H1 (cell line): ENCODE data around the gene CAMKMT. TPM values are rescaled to one million over a fixed set of nuclear protein-coding genes. Genes with fewer than 3 reads are reported as not detected.

Experiments
- CTCF ChIA-PET: fragments of 300-600 bp; sonication (Branson Sonifier 250); formaldehyde crosslinking; loops from one replicate; lab custom pipeline; 2021; ENCODE audit not compliant: partially characterized antibody; lab: Charles Lee
- POLR2A ChIA-PET: fragments of 300-600 bp; sonication (Branson Sonifier 250); formaldehyde crosslinking; loops from one replicate; lab custom pipeline; 2021; ENCODE audit warnings: inconsistent platforms; ENCODE audit not compliant: partially characterized antibody; lab: Charles Lee
- DNase-seq, 2 experiments: peaks; one replicate each; pipeline versions ENCODE4 v3.0.0 to v3.0.0-alpha.2; 2010 to 2022; ENCODE audit warnings: low spot score in 2 of 2, low read depth in 1 of 2, mixed read lengths in 1 of 2
- FAIRE-seq: peaks from 2 replicates; lab custom pipeline; 2011; peaks lifted over from hg19 to GRCh38; lab: Jason Lieb, UNC
- H2AFZ ChIP-seq: 2 replicates; pipeline ENCODE4 v1.8.1; 2012; ENCODE audit warnings: low read length, inconsistent platforms
- H2AK5ac ChIP-seq: 2 replicates; pipeline ENCODE4 v1.6.1; 2013; ENCODE audit warnings: low read depth, low read length
- H2BK120ac ChIP-seq: replicated peaks from 2 replicates; pipeline ENCODE3; 2013; ENCODE audit warnings: low read depth, low read length, inconsistent platforms
- H2BK12ac ChIP-seq: 2 replicates; pipeline ENCODE4 v1.6.1; 2013; ENCODE audit warnings: low read depth, low read length
- H2BK15ac ChIP-seq: 2 replicates; pipeline ENCODE4 v1.6.1; 2013; ENCODE audit warnings: low read length
- H2BK20ac ChIP-seq: 2 replicates; pipeline ENCODE4 v1.6.1; 2013; ENCODE audit warnings: low read length
- H2BK5ac ChIP-seq: 2 replicates; pipeline ENCODE4 v1.6.1; 2013; ENCODE audit warnings: low read depth, low read length
- H3K14ac ChIP-seq: 2 replicates; pipeline ENCODE4 v1.6.1; 2013; ENCODE audit warnings: inconsistent platforms; ENCODE audit not compliant: insufficient read length
- H3K18ac ChIP-seq: 2 replicates; pipeline ENCODE4 v1.6.1; 2013; ENCODE audit warnings: low read length; ENCODE audit errors: extremely low read depth
- H3K23ac ChIP-seq: 2 replicates; pipeline ENCODE4 v1.6.1; 2013; ENCODE audit warnings: inconsistent platforms; ENCODE audit not compliant: insufficient read length
- H3K23me2 ChIP-seq: 2 replicates; pipeline ENCODE4 v1.6.1; 2013; ENCODE audit warnings: low read depth, low read length
- H3K27ac ChIP-seq: 2 replicates; pipeline ENCODE4 v1.6.1; 2011; ENCODE audit warnings: low read depth, low read length, inconsistent platforms
- H3K27me3 ChIP-seq, 4 experiments: replicated peaks in 1 of 4; 1 replicate in 1 of 4; 2 replicates in 3 of 4; pipeline versions ENCODE4 v1.6.1 to v1.8.1; 2011 to 2013; ENCODE audit warnings: low read length in 3 of 4, mild to moderate bottlenecking in 3 of 4, inconsistent platforms in 2 of 4, mixed read lengths in 2 of 4, moderate library complexity in 1 of 4; ENCODE audit not compliant: control insufficient read depth in 3 of 4, insufficient read depth in 3 of 4; ENCODE audit errors: extremely low read depth in 1 of 4
- H3K36me3 ChIP-seq, 4 experiments: 2 replicates each; pipeline versions ENCODE4 v1.6.1 to v1.8.1; 2011 to 2013; ENCODE audit warnings: mild to moderate bottlenecking in 4 of 4, low read length in 3 of 4, moderate library complexity in 2 of 4, control low read depth in 1 of 4, inconsistent platforms in 1 of 4; ENCODE audit not compliant: insufficient read depth in 4 of 4, control insufficient read depth in 2 of 4
- H3K4ac ChIP-seq: replicated peaks from 2 replicates; pipeline ENCODE3; 2013; ENCODE audit warnings: low read length, low read depth, mixed read lengths, inconsistent platforms; ENCODE audit not compliant: insufficient read length
- H3K4me1 ChIP-seq, 4 experiments: replicated peaks in 1 of 4; 1 replicate in 1 of 4; 2 replicates in 3 of 4; pipeline versions ENCODE4 v1.6.1 to v1.8.1; 2011 to 2013; ENCODE audit warnings: low read length in 3 of 4, inconsistent platforms in 2 of 4, mixed read lengths in 1 of 4; ENCODE audit not compliant: insufficient read depth in 4 of 4, control insufficient read depth in 3 of 4
- H3K4me2 ChIP-seq, 2 experiments: 2 replicates each; pipeline versions ENCODE4 v1.6.1 to v1.8.1; 2011 to 2013; ENCODE audit warnings: low read depth in 2 of 2, low read length in 2 of 2, control low read depth in 1 of 2, inconsistent platforms in 1 of 2, mild to moderate bottlenecking in 1 of 2; ENCODE audit not compliant: insufficient read depth in 1 of 2
- H3K4me3 ChIP-seq, 4 experiments: fragments of 200-600, 300-600 bp in 1 of 4; sonication (generic), shearing (Covaris generic), sonication (Bioruptor Twin) in 1 of 4; 2 replicates each; pipeline versions ENCODE4 v1.5.1 to v1.8.1; 2011 to 2016; ENCODE audit warnings: low read length in 4 of 4, low read depth in 3 of 4, control low read depth in 2 of 4, inconsistent platforms in 2 of 4, mild to moderate bottlenecking in 2 of 4, mixed read lengths in 1 of 4, moderate library complexity in 1 of 4; ENCODE audit not compliant: insufficient read depth in 2 of 4; ENCODE audit errors: extremely low read depth in 1 of 4
- H3K56ac ChIP-seq: replicated peaks from 2 replicates; pipeline ENCODE3; 2013; ENCODE audit warnings: low read depth, mild to moderate bottlenecking, mixed read lengths, low read length, inconsistent platforms; ENCODE audit not compliant: insufficient read length
- H3K79me1 ChIP-seq: 2 replicates; pipeline ENCODE4 v1.6.1; 2013; ENCODE audit warnings: low read depth, low read length, control low read depth
- H3K79me2 ChIP-seq, 2 experiments: 2 replicates each; pipeline versions ENCODE4 v1.6.1 to v1.8.1; 2012 to 2013; ENCODE audit warnings: low read length in 2 of 2, mild to moderate bottlenecking in 2 of 2, inconsistent platforms in 1 of 2; ENCODE audit not compliant: insufficient read depth in 2 of 2, control insufficient read depth in 1 of 2
- H3K9ac ChIP-seq, 4 experiments: replicated peaks in 1 of 4; 1 replicate in 1 of 4; 2 replicates in 3 of 4; pipeline versions ENCODE4 v1.6.1 to v1.8.1; 2011 to 2013; ENCODE audit warnings: low read depth in 3 of 4, low read length in 3 of 4, control low read depth in 2 of 4, mild to moderate bottlenecking in 2 of 4, moderate library complexity in 2 of 4, inconsistent platforms in 1 of 4; ENCODE audit errors: extremely low read depth in 1 of 4
- H3K9me3 ChIP-seq, 2 experiments: 2 replicates each; pipeline versions ENCODE4 v1.6.1 to v1.8.1; 2012 to 2013; ENCODE audit warnings: mild to moderate bottlenecking in 2 of 2, moderate library complexity in 2 of 2, control low read depth in 1 of 2, inconsistent platforms in 1 of 2, low read depth in 1 of 2, low read length in 1 of 2, mixed read lengths in 1 of 2; ENCODE audit not compliant: insufficient read depth in 2 of 2
- H4K20me1 ChIP-seq, 2 experiments: replicated peaks in 1 of 2; 2 replicates each; pipeline versions ENCODE3 to v1.8.1; 2011 to 2013; ENCODE audit warnings: inconsistent platforms in 2 of 2, low read length in 2 of 2, mild to moderate bottlenecking in 1 of 2; ENCODE audit not compliant: insufficient read depth in 2 of 2, control insufficient read depth in 1 of 2
- H4K5ac ChIP-seq: 2 replicates; pipeline ENCODE4 v1.6.1; 2013; ENCODE audit warnings: low read length, low read depth, mixed read lengths, inconsistent platforms; ENCODE audit not compliant: insufficient read length
- H4K8ac ChIP-seq: 2 replicates; pipeline ENCODE4 v1.8.0; 2013; ENCODE audit warnings: mild to moderate bottlenecking, moderate library complexity, low read length, inconsistent platforms; ENCODE audit not compliant: insufficient read depth; ENCODE audit errors: extremely low read depth
- H4K91ac ChIP-seq: replicated peaks from 2 replicates; pipeline ENCODE3; 2013; ENCODE audit warnings: low read length, mixed read lengths, inconsistent platforms; ENCODE audit not compliant: insufficient read length
- CTCF ChIP-seq, 3 experiments: IDR thresholded peaks; 1 replicate in 2 of 3; 2 replicates in 1 of 3; pipeline versions ENCODE4 v1.5.1 to v1.6.1; 2011; ENCODE audit warnings: low read length in 3 of 3, mild to moderate bottlenecking in 3 of 3, inconsistent platforms in 2 of 3, low read depth in 1 of 3, moderate library complexity in 1 of 3; ENCODE audit not compliant: insufficient read depth in 1 of 3; ENCODE audit errors: control extremely low read depth in 1 of 3
- PHF8 ChIP-seq: fragments of 200-600 bp; sonication (generic); conservative IDR thresholded peaks from 2 replicates; pipeline ENCODE4 v1.7.1; 2012; ENCODE audit warnings: low read depth, mild to moderate bottlenecking, inconsistent platforms, low read length, moderate library complexity
- WGBS, 2 experiments: shearing (Covaris generic) in 1 of 2; methylation state at CpG; one replicate each; pipeline versions ENCODE4 v1.1.6 to v1.1.7; 2013 to 2015; ENCODE audit warnings: low lambda C conversion rate in 2 of 2, mixed read lengths in 2 of 2, inconsistent platforms in 1 of 2, low coverage in 1 of 2, missing lambda C conversion rate in 1 of 2; ENCODE audit not compliant: insufficient replicate concordance in 2 of 2, insufficient coverage in 1 of 2, insufficient read length in 1 of 2; ENCODE audit errors: extremely low coverage in 1 of 2, missing lambda C conversion rate in 1 of 2; 5-methylcytosine and 5-hydroxymethylcytosine counted together
- polyA plus RNA-seq, 7 experiments: library from polyadenylated mRNA; depleted of rRNA in 3 of 7; stranded (reverse) in 5 of 7; unstranded in 2 of 7; fragments of >200 nt in 5 of 7; fragments of 200-250 nt in 2 of 7; gene quantifications; 1 replicate in 5 of 7; 2 replicates in 1 of 7; 4 replicates in 1 of 7; pipeline versions ENCODE4 v1.2.1 to v1.2.3, GENCODE V29; 2011 to 2013; ENCODE audit warnings: missing spikeins in 2 of 7, mixed read lengths in 2 of 7
- total RNA-seq: library from RNA; stranded (reverse); fragmentation: NEBNext Ultra II Directional; extraction: Animal tissue kit (Norgen Biotek cat#: 25700); gene quantifications from 2 replicates; pipeline ENCODE4 v1.2.1, GENCODE V29; 2021

CAMKMT gene
- total and polyA plus RNA-seq, 2 of the 8 experiments (the other 6 are each of a cell fraction or from before 2014, with no cell fraction given), result 14.7 to 22.4 TPM

GRCh38 chr2:44635725-44636124 lies 274.0 kb downstream of the CAMKMT start:
- peaks cover 3% of the 10 kb centered on the region in 2 experiments; a peak in 1 of 4 replicates for H3K9me3 ChIP-seq
- no peaks in the 10 kb centered on the region for H3K79me1 ChIP-seq
- H3K4me2 ChIP-seq, result no peak overlapping the region
- H3K23me2 ChIP-seq, result no peaks in the 10 kb centered on the region
- no peak overlapping the region for H4K91ac ChIP-seq
- no peak overlapping the region for H3K23ac ChIP-seq
- no peak overlapping the region for H3K4ac ChIP-seq
- no peak overlapping the region for H2BK20ac ChIP-seq
- H2BK5ac ChIP-seq, result no peak overlapping the region
- TF ChIP-seq PHF8 (no peak), CTCF (IDR thresholded peaks at IDR 0.05; ENCODE audit: control extremely low read depth in 1 of 3, insufficient read depth in 1 of 3, low read depth in 1 of 3, low read length in 3 of 3) (no peak)
- TF ChIP-seq, all 59 proteins: peak for 0
- Histone ChIP-seq H4K8ac (no peak overlapping the region), H3K36me3 (no peaks in the 10 kb centered on the region; a peak in 3 of 8 replicates), H3K79me2 (no peaks in the 10 kb centered on the region), H3K9ac (no peak overlapping the region), H3K56ac (no peak overlapping the region), H2BK12ac (no peak overlapping the region), H3K27me3 (no peaks in the 10 kb centered on the region), H2BK15ac (no peak overlapping the region), H2AFZ (no peak overlapping the region), H4K20me1 (no peaks in the 10 kb centered on the region), H3K4me3 (no peak overlapping the region), H2BK120ac (no peak overlapping the region), H3K4me1 (peaks cover 0 to 4% (median 1%) of the 10 kb centered on the region in 4 experiments; a peak in 2 of 7 replicates), H4K5ac (no peak overlapping the region), H2AK5ac (no peak overlapping the region), H3K14ac (no peak overlapping the region), H3K27ac (no peak overlapping the region), H3K18ac (no peak overlapping the region)
- no peak for FAIRE-seq
- CTCF ChIA-PET, result interaction anchor here (0.9 to 3.3 kb wide), 6 partner anchors 9 to 315 kb away, joined by 3 to 13 read pairs (median 4); no protein-coding TSS in a partner anchor
- POLR2A ChIA-PET, result no interaction called here
- no peak for DNase-seq
- WGBS, 2 experiments, result 86% methylated on average over 2 of the region's 2 CpGs; no CpG with 5 or more reads in 1 of the 2 experiments
